GM23248 (cell line): Measurements from ENCODE around the gene AKT3. TPM values are rescaled to one million over a fixed set of nuclear protein-coding genes. Genes with fewer than 3 reads are reported as not detected.
"Not testable (repeated sequence)": the region's sequence is repeated elsewhere in the genome, so short reads cannot be mapped to it uniquely, and the experiment has no call there.

ENCODE experiments used
- DNase-seq: peaks from one replicate; pipeline ENCODE4 v3.0.0-alpha.2; 2015
- H2AFZ ChIP-seq: fragments of 200-600 bp; sonication (generic); 2 replicates; pipeline ENCODE4 v1.6.1; 2016; ENCODE audit warnings: antibody characterized with exemption
- H3F3A ChIP-seq: fragments of 200-600 bp; sonication (generic); 2 replicates; pipeline ENCODE4 v1.6.1; 2016; ENCODE audit warnings: mild to moderate bottlenecking, antibody characterized with exemption, mixed run types; ENCODE audit not compliant: insufficient read depth
- H3K27ac ChIP-seq: fragments of 200-600 bp; sonication (generic); 2 replicates; pipeline ENCODE4 v1.5.1; 2016; ENCODE audit warnings: mild to moderate bottlenecking
- H3K27me3 ChIP-seq: fragments of 200-600 bp; sonication (generic); replicated peaks from 2 replicates; pipeline ENCODE4 v1.6.1; 2016; ENCODE audit warnings: mild to moderate bottlenecking; ENCODE audit not compliant: insufficient read depth
- H3K36me3 ChIP-seq: fragments of 200-600 bp; sonication (generic); 2 replicates; pipeline ENCODE4 v1.6.1; 2016; ENCODE audit warnings: low read depth, mild to moderate bottlenecking
- H3K4me1 ChIP-seq: fragments of 200-600 bp; sonication (generic); 2 replicates; pipeline ENCODE4 v1.6.1; 2016; ENCODE audit warnings: mild to moderate bottlenecking; ENCODE audit not compliant: insufficient read depth
- H3K4me2 ChIP-seq: fragments of 200-600 bp; sonication (generic); one replicate; pipeline ENCODE4 v1.6.1; 2016; ENCODE audit warnings: mild to moderate bottlenecking; ENCODE audit not compliant: unreplicated experiment
- H3K4me3 ChIP-seq: fragments of 200-600 bp; sonication (generic); 2 replicates; pipeline ENCODE4 v1.5.1; 2016; ENCODE audit warnings: mild to moderate bottlenecking
- H3K79me2 ChIP-seq: fragments of 200-600 bp; sonication (generic); 2 replicates; pipeline ENCODE4 v1.6.1; 2016; ENCODE audit warnings: mild to moderate bottlenecking; ENCODE audit not compliant: insufficient read depth
- H3K9ac ChIP-seq: fragments of 200-600 bp; sonication (generic); 2 replicates; pipeline ENCODE4 v1.6.1; 2016; ENCODE audit warnings: mild to moderate bottlenecking
- H3K9me2 ChIP-seq: fragments of 200-600 bp; sonication (generic); 2 replicates; pipeline ENCODE4 v1.6.1; 2016; ENCODE audit warnings: mixed run types, mild to moderate bottlenecking, moderate library complexity; ENCODE audit not compliant: insufficient read depth
- H3K9me3 ChIP-seq: fragments of 200-600 bp; sonication (generic); one replicate; pipeline ENCODE4 v1.6.1; 2017; ENCODE audit warnings: low read depth
- H4K20me1 ChIP-seq: fragments of 200-600 bp; sonication (generic); 2 replicates; pipeline ENCODE4 v1.6.0; 2016; ENCODE audit not compliant: insufficient read depth
- EZH2 ChIP-seq: fragments of 200-600 bp; sonication (generic); IDR thresholded peaks from 2 replicates; pipeline ENCODE4 v1.6.1; 2018; ENCODE audit warnings: antibody characterized with exemption, mild to moderate bottlenecking; ENCODE audit not compliant: insufficient read depth, poor library complexity, severe bottlenecking
- EZH2phosphoT487 ChIP-seq: fragments of 200-600 bp; sonication (generic); IDR thresholded peaks from 2 replicates; pipeline ENCODE4 v1.6.1; 2018; ENCODE audit warnings: antibody characterized with exemption, moderate library complexity, mild to moderate bottlenecking, low read depth; ENCODE audit not compliant: insufficient read depth
- WGBS, 2 experiments: methylation state at CpG; one replicate each; pipeline ENCODE4 v1.1.6; 2015 to 2017; ENCODE audit warnings: low lambda C conversion rate in 2 of 2, low coverage in 1 of 2; ENCODE audit errors: missing lambda C conversion rate in 2 of 2; 5-methylcytosine and 5-hydroxymethylcytosine counted together
- in situ Hi-C: fragments of 300-500 bp; cut with MboI; formaldehyde crosslinking; loops from 2 replicates; pipeline ENCODE4 v1.15.0; 2020
- polyA plus RNA-seq: library from polyadenylated mRNA; unstranded; fragments of >200 nt; fragmentation: Nextera tagmentation; extraction: Ambion mirVana; gene quantifications from 2 replicates; pipeline ENCODE4 v1.2.1, GENCODE V29; 2016
- total RNA-seq: library from RNA; depleted of rRNA; stranded (reverse); fragments of >200 nt; shearing (Covaris generic); gene quantifications from 2 replicates; pipeline ENCODE4 v1.2.3, GENCODE V29; 2014

AKT3 gene
- total and polyA plus RNA-seq, 2 experiments from 2014 or later = 9.1 to 31.2 TPM

DNA sequence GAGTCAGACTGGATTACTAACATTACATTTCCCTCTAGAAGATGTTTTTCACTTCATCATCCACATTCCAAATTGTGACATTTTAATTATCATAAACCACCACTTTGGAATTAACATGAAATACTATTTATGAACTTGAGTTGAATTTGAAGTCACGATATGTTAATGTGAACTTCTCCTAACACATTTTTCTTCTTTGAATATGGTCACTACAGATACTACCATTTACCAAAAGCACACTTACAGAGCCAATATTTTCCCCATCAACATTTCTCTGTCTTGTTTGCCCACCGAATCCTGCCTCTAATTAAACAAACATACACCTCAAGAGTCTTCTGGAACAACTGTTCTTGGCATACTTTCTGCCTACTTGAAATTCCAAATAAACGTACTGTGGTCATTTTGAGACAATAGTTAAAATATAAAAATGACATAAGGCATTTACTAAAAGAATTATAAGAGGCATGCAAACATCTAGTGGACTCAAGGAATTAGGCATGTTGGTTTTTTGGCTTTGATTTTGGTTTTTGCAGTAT lies 177.4 kb downstream of the AKT3 start:
- no peaks in the 10 kb centered on the region for H3K27me3 ChIP-seq
- H4K20me1 ChIP-seq = no peaks in the 10 kb centered on the region
- 92 to 97% methylated on average over 3 of the region's 3 CpGs for WGBS, 2 experiments
- H3K4me3 ChIP-seq = no peak overlapping the region
- in situ Hi-C loops = no loop called here
- no peaks in the 10 kb centered on the region for H3K4me1 ChIP-seq
- H3K9me3 ChIP-seq = no peaks in the 10 kb centered on the region
- TF ChIP-seq EZH2 = no peak
- TF ChIP-seq EZH2phosphoT487 = no peak
- no peaks in the 10 kb centered on the region for H3K9me2 ChIP-seq
- DNase-seq = no peak
- peaks cover 65% of the 10 kb centered on the region; the same call in 1 of the 2 replicates for H3K79me2 ChIP-seq
- no peak overlapping the region for H3K9ac ChIP-seq
- no peak overlapping the region for H3K4me2 ChIP-seq
- no peak overlapping the region for H3K27ac ChIP-seq
- H3F3A ChIP-seq = no peaks in the 10 kb centered on the region
- H2AFZ ChIP-seq = no peak overlapping the region
- H3K36me3 ChIP-seq = no peaks in the 10 kb centered on the region; the same call in 1 of the 2 replicates

GRCh38 chr1:243667591-243667990 lies 182.5 kb downstream of the AKT3 start:
- no peak overlapping the region for H3K4me3 ChIP-seq
- no peaks in the 10 kb centered on the region for H4K20me1 ChIP-seq
- H2AFZ ChIP-seq = no peak overlapping the region
- H3K27ac ChIP-seq = no peak overlapping the region
- peaks cover 6% of the 10 kb centered on the region; the same call in 1 of the 2 replicates for H3K36me3 ChIP-seq
- in situ Hi-C loops = no loop called here
- no peaks in the 10 kb centered on the region for H3K27me3 ChIP-seq
- H3K9me3 ChIP-seq = no peaks in the 10 kb centered on the region
- 95 to 100% methylated on average over 2 of the region's 2 CpGs for WGBS, 2 experiments
- H3K4me1 ChIP-seq = no peaks in the 10 kb centered on the region
- H3K9me2 ChIP-seq = no peaks in the 10 kb centered on the region
- H3K79me2 ChIP-seq = peaks cover 69% of the 10 kb centered on the region; the same call in 1 of the 2 replicates
- H3F3A ChIP-seq = no peaks in the 10 kb centered on the region
- no peak for DNase-seq
- no peak overlapping the region for H3K4me2 ChIP-seq
- no peak overlapping the region for H3K9ac ChIP-seq
- TF ChIP-seq EZH2 = no peak
- TF ChIP-seq EZH2phosphoT487 = no peak

DNA sequence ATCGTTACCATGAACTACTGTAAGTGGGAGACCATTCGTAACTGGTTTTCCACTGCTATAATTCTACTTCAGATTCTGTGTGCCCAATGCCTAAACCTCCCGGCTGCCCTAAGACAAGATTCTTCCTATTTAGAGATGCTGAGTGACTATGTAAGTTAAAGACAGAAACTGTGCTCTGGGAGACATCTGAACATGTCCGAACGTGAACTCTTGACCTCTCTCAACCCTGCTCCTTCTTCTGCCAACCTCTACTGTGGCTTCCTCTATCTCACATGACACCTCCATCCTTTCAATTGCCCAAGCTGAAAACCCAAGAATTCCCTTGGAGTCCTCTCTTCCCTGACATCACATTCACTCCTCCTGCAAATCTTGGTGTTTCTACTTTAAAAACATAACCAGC lies 182.9 kb downstream of the AKT3 start:
- H3K4me3 ChIP-seq = no peak overlapping the region
- no peak overlapping the region for H3K4me2 ChIP-seq
- no peak for DNase-seq
- no peaks in the 10 kb centered on the region for H3K27me3 ChIP-seq
- H3K9ac ChIP-seq = no peak overlapping the region
- H3K9me3 ChIP-seq = no peaks in the 10 kb centered on the region
- H3K79me2 ChIP-seq = peaks cover 66% of the 10 kb centered on the region; the same call in 1 of the 2 replicates
- H4K20me1 ChIP-seq = no peaks in the 10 kb centered on the region
- H3K27ac ChIP-seq = no peak overlapping the region
- 96 to 98% methylated on average over 5 of the region's 5 CpGs for WGBS, 2 experiments
- TF ChIP-seq EZH2 (no peak), EZH2phosphoT487 (no peak)
- no peaks in the 10 kb centered on the region for H3F3A ChIP-seq
- H3K4me1 ChIP-seq = no peaks in the 10 kb centered on the region
- no peak overlapping the region for H2AFZ ChIP-seq
- H3K9me2 ChIP-seq = no peaks in the 10 kb centered on the region
- in situ Hi-C loops = no loop called here
- peaks cover 6% of the 10 kb centered on the region; the same call in 1 of the 2 replicates for H3K36me3 ChIP-seq

DNA sequence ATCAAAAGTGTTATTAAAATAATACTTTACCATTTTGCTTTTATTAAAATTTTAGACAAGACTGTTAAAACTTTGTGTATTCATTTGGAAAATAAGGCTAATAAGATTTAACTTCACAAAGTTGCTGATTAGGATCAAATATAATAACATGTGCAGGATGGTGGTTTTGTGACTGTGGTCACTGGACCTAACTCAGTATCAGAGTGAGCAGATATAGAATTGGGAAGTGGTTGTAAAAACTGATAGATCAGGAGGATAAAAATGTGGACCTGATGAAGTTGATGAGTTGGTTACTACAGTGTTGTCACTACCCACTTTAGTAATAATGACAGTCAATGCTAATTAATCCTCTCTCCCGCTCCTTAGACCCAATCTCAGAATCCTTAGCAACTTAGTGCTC lies 186.4 kb downstream of the AKT3 start:
- Histone ChIP-seq H4K20me1 (no peaks in the 10 kb centered on the region), H3K9ac (no peak overlapping the region), H3K27me3 (no peaks in the 10 kb centered on the region), H3K4me2 (no peak overlapping the region), H3K36me3 (peaks cover 16% of the 10 kb centered on the region), H3K79me2 (peaks cover 42% of the 10 kb centered on the region), H3K4me3 (no peak overlapping the region), H3K9me2 (no peaks in the 10 kb centered on the region), H3K9me3 (no peaks in the 10 kb centered on the region), H3K27ac (no peak overlapping the region), H3F3A (no peaks in the 10 kb centered on the region), H2AFZ (no peak overlapping the region), H3K4me1 (no peaks in the 10 kb centered on the region)
- 94 to 100% methylated on average over 1 of the region's 1 CpG for WGBS, 2 experiments
- in situ Hi-C loops = no loop called here
- TF ChIP-seq EZH2phosphoT487 = no peak
- no peak for TF ChIP-seq EZH2
- DNase-seq = no peak

GRCh38 chr1:243662169-243662568 lies 187.9 kb downstream of the AKT3 start:
- DNase-seq, H3K4me3 ChIP-seq, H3K27ac ChIP-seq, H4K20me1 ChIP-seq, H3F3A ChIP-seq, H3K9me3 ChIP-seq, H3K9ac ChIP-seq, H3K4me1 ChIP-seq, in situ Hi-C loops, H2AFZ ChIP-seq, H3K9me2 ChIP-seq, H3K4me2 ChIP-seq, H3K27me3 ChIP-seq: not testable (repeated sequence)
- Histone ChIP-seq H3K36me3 (peaks cover 22% of the 10 kb centered on the region), H3K79me2 (peaks cover 41% of the 10 kb centered on the region)
- 50 to 100% methylated on average over 1 of the region's 1 CpG for WGBS, 2 experiments
